NCI-H146 (cell line): Measurements from ENCODE around the gene MTF2.

Experiments used
- DNase-seq: peaks from one replicate; lab custom pipeline; 2025; lab: John Stamatoyannopoulos, UW

MTF2 gene

DNA sequence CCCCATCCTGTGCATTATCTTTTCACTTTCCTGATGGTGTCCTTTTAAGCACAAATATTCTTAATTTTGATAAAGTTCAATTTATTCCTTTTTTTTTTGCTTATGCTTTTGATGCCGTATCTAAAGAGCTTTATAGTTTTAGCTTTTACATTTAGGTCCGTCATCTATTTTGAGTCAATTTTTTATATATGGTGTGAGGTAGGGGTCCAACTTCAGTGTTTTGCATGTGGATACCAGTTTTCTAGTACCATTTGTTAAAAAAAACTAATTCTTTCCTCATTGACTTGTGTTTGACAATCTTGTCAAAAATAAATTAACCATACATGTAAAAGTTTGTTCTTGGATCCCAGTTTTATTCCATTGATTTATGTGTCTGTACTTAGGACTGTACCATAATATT, 4.9 kb downstream of the MTF2 start:
- no peak for DNase-seq

DNA sequence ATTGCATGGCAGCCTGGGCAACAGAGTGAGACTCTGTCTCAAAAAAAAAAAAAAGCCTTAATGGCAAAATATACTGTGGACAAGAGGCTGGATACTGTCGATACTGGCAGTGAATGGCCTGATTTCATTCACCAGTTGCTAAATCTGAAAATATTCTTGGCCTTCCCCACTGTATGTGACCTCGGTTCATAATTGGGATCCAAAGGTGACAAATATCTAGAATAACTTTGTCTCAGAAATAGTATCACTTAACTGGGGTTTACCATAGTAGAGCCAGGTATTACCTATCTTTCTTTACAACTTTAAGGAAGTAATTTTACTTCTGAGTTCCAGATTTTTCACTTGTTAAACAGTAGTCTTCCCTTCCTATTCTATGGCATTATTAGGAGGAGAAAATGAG, 8.4 kb downstream of the MTF2 start:
- no peak for DNase-seq

DNA sequence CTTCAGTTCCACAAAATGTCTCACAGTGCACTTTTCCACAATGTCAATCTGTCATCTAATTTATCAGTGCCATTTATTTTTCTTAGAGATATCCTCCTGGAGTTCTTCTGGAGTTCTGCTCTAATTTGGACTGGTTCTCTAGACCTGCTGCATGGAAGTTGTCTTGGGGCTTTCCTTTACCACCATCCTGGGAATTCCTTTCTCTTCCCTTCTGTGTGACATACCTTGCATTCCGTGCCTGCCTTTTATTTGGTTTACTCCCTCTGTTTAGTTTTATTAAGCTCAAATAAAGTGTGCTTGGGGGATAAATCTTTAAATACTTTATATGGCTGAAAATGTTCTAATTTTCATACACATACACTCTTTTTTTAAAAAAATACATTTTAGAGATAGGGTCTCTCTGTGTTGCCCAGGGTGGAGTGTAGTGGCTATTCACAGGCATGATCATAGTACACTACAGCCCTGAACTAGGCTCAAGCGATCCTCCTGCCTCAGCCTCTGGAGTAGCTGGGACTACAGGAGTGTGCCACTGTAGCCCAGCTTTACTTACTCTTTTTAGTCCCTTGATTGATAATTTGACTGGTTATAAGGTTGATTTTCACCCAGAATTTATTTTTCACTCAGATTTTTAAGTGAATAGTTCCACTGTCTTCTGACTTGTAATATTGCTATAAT, 14.4 kb downstream of the MTF2 start:
- no peak for DNase-seq

DNA sequence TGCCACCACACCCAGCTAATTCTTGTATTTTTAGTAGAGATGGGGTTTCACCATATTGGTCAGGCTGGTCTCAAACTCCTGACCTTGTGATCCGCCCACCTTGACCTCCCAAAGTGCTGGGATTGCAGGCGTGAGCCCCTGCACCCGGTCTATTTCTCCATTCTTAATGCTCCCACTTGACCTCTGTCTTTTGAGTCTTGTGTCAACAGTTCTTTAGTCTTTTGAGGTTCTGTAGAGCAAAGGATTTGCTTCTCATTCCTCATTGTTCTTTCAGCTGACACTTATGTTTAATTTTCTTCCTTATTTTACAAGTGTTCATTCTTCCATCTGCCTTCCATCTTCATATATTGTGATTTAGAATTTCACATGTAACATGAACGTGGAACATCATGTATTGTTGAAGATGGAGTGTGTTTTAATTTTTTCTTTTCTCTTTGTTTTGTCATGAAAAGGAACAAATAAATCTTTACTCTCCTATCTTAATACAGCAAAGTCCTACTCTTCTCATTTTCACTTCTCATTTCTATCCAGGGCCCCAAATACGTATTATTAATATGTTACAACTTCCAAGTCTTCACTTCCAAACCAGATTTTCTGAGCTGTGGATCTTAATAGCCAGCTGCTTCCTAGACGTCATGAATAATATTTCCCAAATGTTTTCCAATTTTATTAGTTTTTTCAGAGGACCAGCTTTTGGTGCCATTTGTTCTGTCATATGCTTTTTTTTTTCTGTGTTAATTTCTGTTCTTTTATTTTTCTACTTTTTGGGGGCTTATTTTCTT, 16.9 kb downstream of the MTF2 start:
- no peak for DNase-seq

DNA sequence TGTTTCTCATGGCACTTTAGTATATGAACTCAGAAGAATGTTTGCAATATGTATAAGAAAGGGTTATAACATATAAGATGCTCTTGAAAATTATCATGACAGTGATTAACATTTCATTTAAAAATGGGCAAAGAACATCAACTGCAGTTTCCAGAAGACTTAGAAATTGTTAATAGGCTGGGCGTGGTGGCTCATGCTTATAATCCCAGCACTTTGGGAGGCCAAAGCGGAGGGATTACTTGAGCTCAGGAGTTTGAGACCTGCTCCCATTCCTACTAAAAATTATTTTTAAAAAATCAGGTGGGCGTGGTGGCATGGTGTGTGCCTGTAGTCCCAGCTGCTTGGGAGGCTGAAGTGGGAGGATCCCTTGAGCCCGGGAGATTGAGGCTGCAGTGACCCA, 23.1 kb downstream of the MTF2 start:
- DNase-seq: no peak

DNA sequence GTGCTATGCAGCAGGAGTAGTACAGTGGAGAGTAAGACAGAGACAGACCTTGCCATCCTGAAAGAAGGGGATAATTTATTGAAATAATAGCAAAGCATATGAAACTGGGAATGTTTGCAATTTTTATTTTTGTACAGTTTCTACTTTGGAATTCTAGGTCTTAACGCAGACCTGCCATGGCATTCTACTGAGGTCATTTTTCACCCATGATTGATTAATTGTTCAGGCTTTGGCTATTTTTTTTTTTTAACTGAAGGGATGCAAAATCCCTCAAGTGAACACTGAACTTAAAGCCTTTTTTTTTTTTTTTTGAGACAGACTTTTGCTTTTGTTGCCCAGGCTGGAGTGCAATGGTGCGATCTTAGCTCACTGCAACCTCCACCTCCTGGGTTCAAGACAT, 27.1 kb downstream of the MTF2 start:
- DNase-seq: no peak

DNA sequence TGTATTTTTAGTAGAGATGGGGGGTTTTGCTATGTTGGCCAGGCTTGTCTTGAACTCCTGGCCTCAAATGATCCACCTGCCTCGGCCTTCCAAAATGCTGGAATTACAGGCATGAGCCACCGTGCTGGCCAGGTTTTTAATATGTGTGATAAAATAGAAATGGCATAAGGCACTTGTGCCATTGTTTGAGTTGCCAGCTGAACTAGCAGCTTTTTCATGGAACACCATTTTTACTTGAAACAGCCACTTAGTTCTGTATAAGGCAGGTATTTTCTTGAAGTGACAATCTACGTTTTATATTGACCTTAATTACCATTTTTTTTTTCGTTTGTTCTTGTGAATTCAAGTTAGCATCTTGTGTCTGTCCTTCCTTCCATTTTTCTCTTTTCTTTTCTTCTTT, 28.3 kb downstream of the MTF2 start:
- DNase-seq: no peak

DNA sequence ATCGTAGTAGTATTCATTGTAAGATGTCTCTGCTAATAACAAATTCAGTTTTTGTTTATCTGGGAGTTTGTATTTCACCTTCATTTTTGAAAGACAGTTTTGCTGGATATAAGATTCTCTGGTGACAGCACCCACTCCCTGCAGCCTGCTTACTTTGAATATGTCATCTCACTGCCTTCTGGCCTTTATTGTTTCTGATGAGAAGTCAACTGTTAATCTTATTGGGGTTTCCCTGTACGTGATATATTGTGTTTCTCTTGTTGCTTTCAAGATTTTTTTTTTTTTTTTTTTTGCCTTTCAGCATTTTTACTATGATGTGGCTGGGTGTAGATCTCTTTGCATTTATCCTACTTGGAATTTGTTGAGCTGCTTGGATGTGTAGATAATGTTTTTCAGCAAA, 29.3 kb downstream of the MTF2 start:
- DNase-seq: no peak

DNA sequence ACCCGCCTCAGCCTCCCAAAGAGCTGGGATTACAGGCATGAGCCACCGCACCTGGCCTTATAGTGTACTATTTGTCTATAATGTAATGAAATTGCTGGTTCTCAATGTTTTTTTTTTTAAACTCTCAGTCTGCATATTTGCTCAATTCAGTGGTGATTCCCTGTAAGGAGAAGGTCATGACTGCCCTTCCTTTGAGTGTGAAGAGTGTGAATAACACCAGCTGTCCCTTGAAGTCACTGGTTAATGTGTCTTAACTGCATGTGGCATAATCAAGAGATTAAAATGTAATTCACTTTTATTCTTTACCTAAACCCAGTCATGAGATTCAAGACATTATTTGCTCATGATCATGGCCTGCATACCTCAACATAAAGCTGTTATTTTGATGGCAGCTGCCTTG, 30.5 kb downstream of the MTF2 start:
- DNase-seq: peak; percentile 43

DNA sequence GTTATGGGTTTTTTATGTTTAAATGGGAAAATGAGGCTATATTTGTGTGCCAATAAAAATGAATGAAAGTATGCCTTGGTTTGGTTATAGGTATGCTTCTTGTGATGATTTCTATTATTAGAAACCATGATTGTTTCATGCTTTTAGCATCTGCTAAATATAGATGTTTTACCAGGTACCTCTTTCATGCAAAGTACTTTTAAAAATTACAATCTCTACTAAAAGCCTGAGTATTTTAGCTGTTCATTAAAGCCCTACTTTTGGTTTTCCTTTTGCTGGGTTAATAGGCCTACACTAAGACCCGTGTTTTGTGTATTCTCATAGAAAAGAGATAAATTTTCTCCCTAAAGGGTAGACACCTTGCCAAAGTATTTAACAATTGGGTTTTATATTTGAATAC, 32.0 kb downstream of the MTF2 start:
- no peak for DNase-seq

DNA sequence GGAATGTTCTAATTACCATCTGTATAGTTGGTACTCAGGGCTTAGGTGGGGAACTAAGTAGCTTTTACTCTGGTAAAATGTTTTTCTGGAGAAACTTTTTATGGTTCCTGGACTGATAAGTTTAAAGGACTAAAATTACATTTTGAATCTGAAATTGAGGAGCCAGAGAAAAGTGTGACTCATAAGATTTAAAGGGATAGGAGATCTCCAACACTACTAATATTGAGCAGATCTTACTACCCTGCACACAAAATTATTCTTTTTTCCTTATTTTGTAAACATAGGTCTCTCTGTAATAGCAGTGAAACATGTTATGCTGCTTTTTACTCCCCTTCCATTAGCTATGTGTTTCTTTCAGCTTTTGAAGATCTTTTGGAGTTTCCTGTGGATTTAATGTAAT, 32.5 kb downstream of the MTF2 start:
- DNase-seq: no peak

DNA sequence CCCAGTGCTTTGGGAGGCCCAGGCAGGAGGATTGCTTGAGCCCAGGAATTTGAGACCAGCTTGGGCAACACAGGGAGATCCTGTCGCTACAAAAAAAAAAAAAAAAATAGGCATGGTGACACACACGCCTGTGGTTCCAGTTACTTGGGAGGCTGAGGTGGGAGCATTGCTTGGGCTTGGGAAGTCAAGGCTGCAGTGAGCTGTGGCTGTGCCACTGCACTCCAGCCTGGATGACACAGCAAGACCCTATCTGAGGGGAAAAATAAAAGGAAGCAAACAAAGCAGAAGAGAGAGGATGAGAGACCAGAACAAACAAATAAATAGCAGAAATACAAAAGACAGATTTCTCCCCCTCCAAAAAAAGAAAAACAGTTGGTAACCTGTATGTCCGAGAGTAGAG, 34.0 kb downstream of the MTF2 start:
- no peak for DNase-seq

DNA sequence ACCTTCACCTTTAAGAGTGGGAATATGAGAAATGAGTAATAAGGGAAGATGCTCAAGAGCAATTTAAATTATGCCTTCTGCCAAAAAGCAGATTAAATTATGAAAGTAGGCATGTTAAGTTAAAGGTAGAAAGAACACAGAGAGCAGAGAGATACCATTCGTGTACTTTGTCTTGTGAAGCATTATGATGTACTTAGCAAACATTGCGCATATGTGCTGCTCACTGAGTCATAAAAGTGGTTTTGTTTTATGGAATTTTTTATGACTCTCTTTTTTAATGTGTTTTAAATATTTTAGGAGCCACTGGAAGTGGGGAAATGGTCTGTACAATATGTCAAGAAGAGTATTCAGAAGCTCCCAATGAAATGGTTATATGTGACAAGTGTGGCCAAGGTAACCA, 35.3 kb downstream of the MTF2 start:
- DNase-seq: no peak

DNA sequence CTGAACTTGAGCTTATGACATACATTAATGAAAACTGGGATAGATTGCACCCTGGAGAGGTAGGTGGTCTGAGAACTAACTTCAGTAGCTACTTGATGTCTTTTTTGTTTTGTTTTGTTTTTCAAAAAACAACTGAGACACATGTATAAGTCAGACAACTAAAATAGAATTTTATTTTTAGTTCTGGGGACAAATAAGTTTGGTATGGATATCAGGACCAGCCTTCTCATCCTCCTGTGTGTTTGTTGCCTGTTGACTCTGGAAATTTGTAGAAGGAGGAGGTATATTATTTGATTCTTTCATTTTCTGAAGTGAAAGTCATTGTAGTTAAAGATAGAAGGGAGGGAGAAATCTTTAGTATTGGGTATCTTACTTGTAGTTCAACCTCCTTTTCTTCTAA, 41.5 kb downstream of the MTF2 start:
- DNase-seq: no peak

DNA sequence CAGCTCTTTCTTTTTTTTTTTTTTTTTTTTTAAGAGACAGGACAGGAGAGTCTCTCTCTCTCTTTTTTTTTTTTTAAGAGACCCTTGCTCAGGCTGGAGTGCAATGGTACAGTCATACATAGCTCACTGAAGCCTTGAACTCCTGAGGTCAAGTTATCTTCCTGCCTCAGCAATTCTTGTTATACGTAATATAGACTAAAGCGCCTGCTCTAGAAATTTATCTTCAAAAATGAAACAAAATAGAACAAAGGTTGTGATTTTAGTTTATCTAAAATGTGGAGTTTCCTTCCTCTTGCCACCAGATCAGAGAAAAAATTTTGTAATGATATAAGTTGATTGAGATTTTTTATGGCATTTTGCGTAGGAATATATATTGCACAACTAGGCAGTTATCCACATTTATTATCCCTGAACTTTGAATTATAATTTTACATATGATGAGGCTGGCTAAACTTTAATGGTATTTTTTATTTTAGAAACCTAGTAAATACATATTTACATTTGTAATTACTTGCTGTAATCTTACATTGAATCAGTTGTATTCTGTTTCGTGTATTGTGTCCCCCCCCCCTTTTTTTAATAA, 44.2 kb downstream of the MTF2 start:
- no peak for DNase-seq

DNA sequence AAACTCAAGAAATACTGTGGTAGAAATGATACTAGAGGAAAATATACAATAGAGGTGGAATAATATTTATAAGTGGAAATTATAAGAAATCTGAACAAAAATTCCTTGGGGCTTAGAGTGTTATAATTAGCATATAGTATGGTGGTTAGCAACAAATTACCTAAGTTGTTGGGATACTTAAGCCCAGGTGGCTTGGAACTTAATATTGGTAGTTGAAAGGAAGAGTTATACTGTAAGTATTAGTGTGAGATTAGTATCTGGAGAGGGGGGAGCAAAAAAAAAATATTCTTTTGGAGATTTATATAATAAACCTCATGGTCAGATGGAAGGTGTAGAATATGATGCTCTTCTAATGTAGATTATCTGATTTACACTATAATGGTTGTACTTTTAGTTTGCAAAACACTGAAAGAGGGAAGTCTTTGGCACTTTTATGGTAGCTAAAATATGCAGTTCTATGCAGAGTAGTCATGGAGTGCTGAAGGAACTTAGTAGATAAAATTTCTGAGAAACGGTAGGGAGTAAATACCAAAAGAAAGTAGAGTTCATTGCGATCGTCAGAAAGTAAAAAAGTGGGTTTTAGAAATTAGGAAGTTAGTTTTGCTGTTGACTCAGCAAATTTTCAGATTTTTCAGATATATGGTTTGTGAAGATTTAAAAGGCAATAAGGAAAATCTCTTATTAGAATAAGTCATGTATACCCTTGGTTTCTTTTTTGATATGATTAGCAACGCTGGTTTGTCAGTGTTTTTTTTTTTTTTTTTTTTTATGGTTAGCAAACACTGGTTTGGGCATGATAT, 45.7 kb downstream of the MTF2 start:
- DNase-seq: no peak

DNA sequence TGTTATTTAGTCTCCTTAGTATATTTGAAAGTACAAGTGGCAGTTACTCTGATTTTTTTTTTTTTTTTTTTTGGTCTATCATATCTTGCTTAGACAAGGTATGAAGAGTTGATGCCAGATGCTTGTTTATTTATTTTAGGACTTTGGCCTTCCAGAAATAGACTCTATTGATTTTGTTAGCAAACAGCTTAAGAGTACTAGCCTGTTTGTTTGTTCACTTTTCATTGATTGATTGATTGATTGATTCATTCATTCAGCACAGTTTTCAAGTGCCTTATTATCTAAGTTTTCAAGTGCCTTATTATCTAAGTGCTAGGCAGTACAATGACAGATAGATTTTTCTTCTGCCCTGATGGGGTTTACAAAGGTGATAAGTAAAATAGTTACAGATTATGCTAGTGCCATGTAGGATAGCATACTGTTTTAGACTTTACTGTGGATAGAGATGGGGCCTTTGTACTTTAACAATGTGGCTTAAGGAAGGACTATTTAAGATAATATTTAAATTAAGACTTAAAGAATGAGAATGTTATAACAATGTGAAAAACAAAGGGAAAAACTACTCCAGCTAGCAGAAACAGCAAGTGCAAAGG, 50.5 kb downstream of the MTF2 start:
- DNase-seq: peak; percentile 18

DNA sequence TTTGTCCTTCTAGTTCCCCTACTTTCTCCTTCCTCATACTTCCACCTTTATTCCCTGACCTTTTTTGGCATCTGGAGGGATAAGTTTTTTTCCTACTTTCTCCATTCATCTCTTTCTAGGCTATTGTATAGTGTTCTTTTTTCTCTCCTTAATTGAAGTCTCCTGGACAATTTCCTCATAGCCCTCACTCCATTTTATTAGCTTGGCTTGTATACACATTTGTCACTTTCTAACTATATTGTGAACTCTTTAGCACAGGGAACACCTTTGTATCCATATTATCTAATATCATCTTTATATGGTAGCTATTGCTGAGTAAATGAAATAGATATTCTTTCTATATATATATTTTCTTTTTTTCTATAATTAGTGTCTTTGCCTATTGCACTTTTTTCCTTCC, 53.6 kb downstream of the MTF2 start:
- DNase-seq: no peak

DNA sequence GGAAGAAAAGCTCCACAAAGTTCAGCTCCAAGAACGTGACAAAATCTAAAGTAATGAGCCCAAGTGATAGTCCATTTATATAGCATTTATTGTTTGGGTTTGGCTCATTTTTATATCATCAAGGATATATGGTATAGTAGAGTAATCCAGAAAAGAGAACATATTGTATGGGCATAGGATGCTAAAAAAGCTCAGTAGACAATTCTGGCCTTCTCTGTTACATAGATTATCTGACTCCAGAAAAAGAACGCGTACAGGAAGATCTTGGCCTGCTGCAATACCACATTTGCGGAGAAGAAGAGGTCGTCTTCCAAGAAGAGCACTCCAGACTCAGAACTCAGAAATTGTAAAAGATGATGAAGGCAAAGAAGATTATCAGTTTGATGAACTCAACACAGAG, 57.4 kb downstream of the MTF2 start:
- no peak for DNase-seq

DNA sequence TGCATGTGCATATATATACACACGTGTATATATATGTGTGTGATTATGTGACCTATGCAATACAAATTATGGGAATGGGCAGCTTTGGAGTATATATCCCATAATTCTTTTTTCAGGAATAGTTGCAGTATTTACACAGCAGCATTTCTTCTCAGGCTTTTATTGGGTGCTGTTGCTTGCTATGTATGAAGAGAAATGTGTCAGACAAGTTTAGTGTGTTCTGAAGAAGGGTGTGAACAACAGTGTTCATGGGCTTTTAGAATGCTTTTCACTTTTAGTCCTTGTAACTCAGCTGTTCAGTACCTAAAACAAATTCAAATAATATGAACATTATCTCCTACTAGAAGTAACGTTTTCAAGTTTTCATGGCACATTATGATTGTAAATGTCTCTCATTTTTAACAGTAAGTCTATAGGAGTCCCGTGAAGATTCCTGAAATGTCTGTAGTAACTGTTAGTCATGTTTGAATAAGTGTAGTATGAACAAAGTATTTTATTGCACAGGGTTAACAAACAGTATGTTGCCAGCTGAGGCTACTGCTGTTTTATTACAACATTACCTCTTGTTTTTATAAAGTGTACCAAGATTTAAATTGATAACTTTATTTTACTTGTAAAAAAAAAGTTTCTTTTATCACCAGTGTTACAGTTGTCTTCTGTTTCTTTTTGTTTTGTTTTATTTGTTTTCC, 58.7 kb downstream of the MTF2 start:
- no peak for DNase-seq

DNA sequence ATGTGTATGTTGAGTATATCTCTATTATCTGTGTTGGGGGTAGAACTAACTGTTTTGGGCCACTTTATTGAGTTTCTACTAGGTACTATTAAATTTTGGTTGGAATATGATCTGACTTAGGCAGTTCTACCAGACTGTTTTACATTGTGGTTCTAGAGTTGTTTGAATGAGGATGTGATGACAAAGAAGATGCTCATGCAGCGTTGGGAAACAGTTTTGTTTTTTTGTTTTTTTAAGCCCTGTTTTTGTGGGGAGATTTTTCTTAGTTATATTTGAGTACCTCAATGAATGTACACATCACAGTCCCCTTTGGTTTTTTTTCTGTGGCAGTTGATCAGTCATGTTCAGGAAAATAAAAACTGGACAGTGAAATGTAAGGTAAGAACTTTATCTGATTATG, 61.0 kb downstream of the MTF2 start:
- DNase-seq: no peak

DNA sequence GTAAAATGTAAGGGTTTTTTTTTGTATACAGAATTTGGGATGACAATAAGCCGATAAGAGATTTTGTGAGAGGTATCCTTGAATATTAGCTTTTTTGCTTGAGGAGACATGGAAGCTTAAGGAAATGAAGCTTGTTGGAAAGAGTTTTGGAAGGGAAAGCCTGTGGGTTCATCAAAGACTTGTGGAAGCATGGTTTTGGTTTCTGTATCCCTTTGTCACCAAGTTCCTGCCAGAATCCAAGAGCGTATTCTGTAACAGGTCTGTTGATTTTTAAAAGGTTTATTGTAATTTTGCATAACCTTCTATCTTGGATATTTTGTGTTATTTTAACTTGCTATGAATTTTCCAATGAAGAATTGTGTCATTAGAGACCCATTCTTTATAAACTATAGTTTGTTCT, 63.1 kb downstream of the MTF2 start:
- no peak for DNase-seq
